Panc1 (cell line): ENCODE data around the gene LRRC43. TPM values are rescaled to one million over a fixed set of nuclear protein-coding genes. Genes with fewer than 3 reads are reported as not detected.

Experiments
- ATAC-seq: fragments of 200-7000 bp; cut with Tn5 transposase; 2 replicates; pipeline ENCODE4 v1.9.1; 2020; ENCODE audit warnings: mild to moderate bottlenecking, moderate library complexity
- BruUV-seq: library from RNA; stranded (reverse); fragments of 400-500 nt; replicated peaks from 2 replicates; lab custom pipeline; 2021; lab: Mats Ljungman, UMichigan
- CTCF ChIA-PET: fragments of 300-600 bp; sonication (Branson Sonifier 250); formaldehyde crosslinking; loops from one replicate; lab custom pipeline; 2022; ENCODE audit warnings: antibody characterized with exemption; lab: Charles Lee
- POLR2A ChIA-PET: fragments of 300-600 bp; sonication (Branson Sonifier 250); formaldehyde crosslinking; loops from one replicate; lab custom pipeline; 2022; ENCODE audit warnings: antibody characterized with exemption; lab: Charles Lee
- DNase-seq: peaks from one replicate; pipeline ENCODE4 v3.0.0-alpha.2; 2010; ENCODE audit warnings: low read depth, low spot score
- H3K27ac ChIP-seq: 2 replicates; pipeline ENCODE4 v1.5.1; 2011; ENCODE audit warnings: mild to moderate bottlenecking, low read length, inconsistent platforms
- H3K27me3 ChIP-seq: fragments of 200-500 bp; sonication (Bioruptor generic); 2 replicates; pipeline ENCODE4 v1.6.0; 2014; ENCODE audit warnings: low read length, inconsistent platforms; ENCODE audit not compliant: control insufficient read depth, insufficient read depth
- H3K36me3 ChIP-seq: fragments of 200-500 bp; sonication (Bioruptor generic); 2 replicates; pipeline ENCODE4 v1.5.1; 2014; ENCODE audit warnings: inconsistent platforms, mild to moderate bottlenecking, low read length, moderate library complexity; ENCODE audit not compliant: control insufficient read depth, insufficient read depth
- H3K4me1 ChIP-seq: 2 replicates; pipeline ENCODE4 v1.5.1; 2011; ENCODE audit warnings: inconsistent platforms, mild to moderate bottlenecking, low read length, moderate library complexity; ENCODE audit not compliant: control insufficient read depth, insufficient read depth
- H3K4me3 ChIP-seq, 2 experiments: 2 replicates each; pipeline ENCODE4 v1.5.1; 2011 to 2012; ENCODE audit warnings: low read depth in 2 of 2, low read length in 2 of 2, mild to moderate bottlenecking in 2 of 2, inconsistent platforms in 1 of 2, moderate library complexity in 1 of 2
- H3K9me3 ChIP-seq: fragments of 200-500 bp; sonication (Bioruptor generic); 2 replicates; pipeline ENCODE4 v1.5.1; 2014; ENCODE audit warnings: low read depth, mild to moderate bottlenecking, inconsistent platforms, low read length, moderate library complexity; ENCODE audit not compliant: control insufficient read depth, insufficient read depth
- CTCF ChIP-seq: fragments of 450-650 bp; IDR thresholded peaks from 2 replicates; pipeline ENCODE4 v1.5.1; 2017; ENCODE audit warnings: mild to moderate bottlenecking
- POLR2AphosphoS5 ChIP-seq: IDR thresholded peaks from 2 replicates; pipeline ENCODE4 v1.6.1; 2012; ENCODE audit warnings: mild to moderate bottlenecking, low read depth, low read length, moderate library complexity
- SIN3A ChIP-seq: IDR thresholded peaks from 2 replicates; pipeline ENCODE4 v1.6.1; 2012; ENCODE audit warnings: low read depth, mild to moderate bottlenecking, low read length, moderate library complexity, borderline replicate concordance; ENCODE audit not compliant: insufficient read depth
- TCF7L2 ChIP-seq: IDR thresholded peaks from 2 replicates; pipeline ENCODE4 v1.6.1; 2011; ENCODE audit warnings: mild to moderate bottlenecking, low read depth, low read length, inconsistent platforms
- in situ Hi-C: cut with HindIII; loops from 2 replicates; pipeline ENCODE4 v1.10.0; 2016; ENCODE audit warnings: low sequenced_read_pairs, low pct_unique_long_range_greater_than_20kb
- intact Hi-C: fragments of 100-400 bp; cut with micrococcal nuclease; formaldehyde crosslinking; loops from one replicate; pipeline ENCODE4 v1.10.0; 2022; ENCODE audit not compliant: unreplicated experiment
- total RNA-seq: library from RNA; stranded (reverse); gene quantifications from one replicate; pipeline ENCODE4 v1.2.1, GENCODE V29; 2021; ENCODE audit not compliant: unreplicated experiment
- TF ChIP-seq, protein P1 (sequence below), 2 experiments: IDR thresholded peaks; 2 replicates each; pipeline ENCODE4 v1.6.1; 2011 to 2012; ENCODE audit warnings: low read depth in 2 of 2, control low read depth in 1 of 2, low read length in 1 of 2, mild to moderate bottlenecking in 1 of 2, moderate library complexity in 1 of 2; ENCODE audit not compliant: insufficient read depth in 1 of 2

LRRC43 gene
- total RNA-seq, 1 experiment from 2014 or later, result 1.5 TPM

DNA sequence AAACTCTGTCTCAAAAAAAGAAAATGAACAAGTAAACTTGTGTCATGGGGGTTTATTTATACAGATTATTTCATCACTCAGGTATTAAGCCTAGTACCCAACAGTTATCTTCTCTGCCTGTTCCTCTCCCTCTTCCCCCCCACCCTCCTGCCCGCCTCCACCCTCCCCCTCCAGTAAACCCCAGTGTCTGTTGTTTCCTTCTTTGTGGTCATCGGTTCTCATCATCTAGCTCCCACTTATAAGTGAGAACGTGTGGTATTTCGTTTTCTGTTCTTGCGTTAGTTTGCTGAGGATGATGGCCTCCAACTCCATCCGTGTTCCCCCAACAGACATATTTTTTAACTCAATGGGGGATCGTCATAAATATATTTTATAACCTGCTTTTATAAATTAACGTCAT, 21.2 kb upstream of the LRRC43 start:
- in situ Hi-C loops (no loop called here), intact Hi-C loops (no loop called here)
- DNase-seq (no peak), ATAC-seq (no peak)
- no TSS peak for BruUV-seq
- Histone ChIP-seq H3K27me3 (no peaks in the 10 kb centered on the region), H3K36me3 (no peaks in the 10 kb centered on the region), H3K4me3 (no peak overlapping the region), H3K27ac (no peak overlapping the region), H3K4me1 (no peaks in the 10 kb centered on the region), H3K9me3 (no peaks in the 10 kb centered on the region)
- ChIA-PET CTCF (no interaction called here), POLR2A (no interaction called here)
- no peak for TF ChIP-seq CTCF
- TF ChIP-seq, protein P1, sequence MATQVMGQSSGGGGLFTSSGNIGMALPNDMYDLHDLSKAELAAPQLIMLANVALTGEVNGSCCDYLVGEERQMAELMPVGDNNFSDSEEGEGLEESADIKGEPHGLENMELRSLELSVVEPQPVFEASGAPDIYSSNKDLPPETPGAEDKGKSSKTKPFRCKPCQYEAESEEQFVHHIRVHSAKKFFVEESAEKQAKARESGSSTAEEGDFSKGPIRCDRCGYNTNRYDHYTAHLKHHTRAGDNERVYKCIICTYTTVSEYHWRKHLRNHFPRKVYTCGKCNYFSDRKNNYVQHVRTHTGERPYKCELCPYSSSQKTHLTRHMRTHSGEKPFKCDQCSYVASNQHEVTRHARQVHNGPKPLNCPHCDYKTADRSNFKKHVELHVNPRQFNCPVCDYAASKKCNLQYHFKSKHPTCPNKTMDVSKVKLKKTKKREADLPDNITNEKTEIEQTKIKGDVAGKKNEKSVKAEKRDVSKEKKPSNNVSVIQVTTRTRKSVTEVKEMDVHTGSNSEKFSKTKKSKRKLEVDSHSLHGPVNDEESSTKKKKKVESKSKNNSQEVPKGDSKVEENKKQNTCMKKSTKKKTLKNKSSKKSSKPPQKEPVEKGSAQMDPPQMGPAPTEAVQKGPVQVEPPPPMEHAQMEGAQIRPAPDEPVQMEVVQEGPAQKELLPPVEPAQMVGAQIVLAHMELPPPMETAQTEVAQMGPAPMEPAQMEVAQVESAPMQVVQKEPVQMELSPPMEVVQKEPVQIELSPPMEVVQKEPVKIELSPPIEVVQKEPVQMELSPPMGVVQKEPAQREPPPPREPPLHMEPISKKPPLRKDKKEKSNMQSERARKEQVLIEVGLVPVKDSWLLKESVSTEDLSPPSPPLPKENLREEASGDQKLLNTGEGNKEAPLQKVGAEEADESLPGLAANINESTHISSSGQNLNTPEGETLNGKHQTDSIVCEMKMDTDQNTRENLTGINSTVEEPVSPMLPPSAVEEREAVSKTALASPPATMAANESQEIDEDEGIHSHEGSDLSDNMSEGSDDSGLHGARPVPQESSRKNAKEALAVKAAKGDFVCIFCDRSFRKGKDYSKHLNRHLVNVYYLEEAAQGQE (IDR thresholded peaks at IDR 0.05; ENCODE audit: insufficient read depth in 1 of 2, low read depth in 2 of 2, low read length in 1 of 2), result no peak
- TF ChIP-seq TCF7L2, result no peak
- no peak for TF ChIP-seq SIN3A
- no peak for TF ChIP-seq POLR2AphosphoS5

- DNase-seq (no peak), ATAC-seq (no peak)
- Histone ChIP-seq H3K4me3 (no peak overlapping the region), H3K36me3 (no peaks in the 10 kb centered on the region), H3K4me1 (no peaks in the 10 kb centered on the region), H3K9me3 (no peaks in the 10 kb centered on the region), H3K27me3 (no peaks in the 10 kb centered on the region), H3K27ac (no peak overlapping the region)
- intact Hi-C loops (no loop called here), in situ Hi-C loops (no loop called here)
- no TSS peak for BruUV-seq
- ChIA-PET POLR2A (no interaction called here), CTCF (interaction anchor here (0.6 kb wide), 1 partner anchor 40 kb away, joined by 3 read pairs; no protein-coding TSS in a partner anchor)
- TF ChIP-seq CTCF (no peak), POLR2AphosphoS5 (no peak), SIN3A (no peak), TCF7L2 (no peak)
- TF ChIP-seq, protein P1 (IDR thresholded peaks at IDR 0.05; ENCODE audit: insufficient read depth in 1 of 2, low read depth in 2 of 2, low read length in 1 of 2), result no peak
Measured at GRCh38 chr12:122162976-122163375, 19.9 kb upstream of the LRRC43 start.
